EL (cell line): ENCODE data around the gene NOP9.

Experiments
- DNase-seq: peaks from one replicate; pipeline ENCODE4 v3.0.0-alpha.2; 2016

Gene NOP9

GRCh38 chr14:24264298-24264697, 35.4 kb upstream of the NOP9 start:
- DNase-seq: no peak

GRCh38 chr14:24266344-24267244, 33.1 kb upstream of the NOP9 start:
- no peak for DNase-seq

GRCh38 chr14:24267516-24267915, 32.1 kb upstream of the NOP9 start:
- no peak for DNase-seq

- DNase-seq: no peak
These were observed 31.4 kb upstream of the NOP9 start for GRCh38 chr14:24268225-24268624.

- DNase-seq: no peak
These were observed 30.3 kb upstream of the NOP9 start for GRCh38 chr14:24269368-24269767.

DNA sequence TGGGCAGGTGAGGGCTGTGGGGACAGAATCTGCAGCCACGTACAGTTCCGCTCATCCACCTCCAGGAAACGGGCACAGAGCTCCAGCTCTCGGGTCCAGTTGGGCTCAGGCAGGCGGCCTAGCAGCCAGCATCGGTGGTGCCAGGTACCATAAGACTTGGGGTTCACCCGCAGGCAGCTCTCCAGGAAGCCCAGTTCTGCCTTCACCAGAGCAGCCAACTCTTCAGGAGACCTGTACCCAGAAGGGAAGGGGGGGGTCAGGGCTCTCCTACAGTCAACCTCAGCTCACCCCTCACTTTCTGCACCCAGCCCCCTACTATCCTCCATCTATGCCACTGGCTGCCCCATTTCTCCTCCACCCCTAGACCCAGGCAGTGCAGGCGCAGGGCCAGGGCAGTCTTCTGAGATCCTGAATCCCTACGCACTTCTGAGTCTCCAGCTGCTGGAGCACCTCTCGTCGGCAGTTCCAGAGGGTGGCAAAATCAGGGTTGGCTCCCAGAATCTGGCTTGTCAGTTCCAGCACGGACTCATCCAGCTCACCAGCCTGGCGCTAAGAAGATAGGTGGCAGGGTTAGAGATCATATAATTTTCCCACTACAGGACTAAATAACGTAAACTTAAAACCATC, 29.6 kb upstream of the NOP9 start:
- no peak for DNase-seq

DNA sequence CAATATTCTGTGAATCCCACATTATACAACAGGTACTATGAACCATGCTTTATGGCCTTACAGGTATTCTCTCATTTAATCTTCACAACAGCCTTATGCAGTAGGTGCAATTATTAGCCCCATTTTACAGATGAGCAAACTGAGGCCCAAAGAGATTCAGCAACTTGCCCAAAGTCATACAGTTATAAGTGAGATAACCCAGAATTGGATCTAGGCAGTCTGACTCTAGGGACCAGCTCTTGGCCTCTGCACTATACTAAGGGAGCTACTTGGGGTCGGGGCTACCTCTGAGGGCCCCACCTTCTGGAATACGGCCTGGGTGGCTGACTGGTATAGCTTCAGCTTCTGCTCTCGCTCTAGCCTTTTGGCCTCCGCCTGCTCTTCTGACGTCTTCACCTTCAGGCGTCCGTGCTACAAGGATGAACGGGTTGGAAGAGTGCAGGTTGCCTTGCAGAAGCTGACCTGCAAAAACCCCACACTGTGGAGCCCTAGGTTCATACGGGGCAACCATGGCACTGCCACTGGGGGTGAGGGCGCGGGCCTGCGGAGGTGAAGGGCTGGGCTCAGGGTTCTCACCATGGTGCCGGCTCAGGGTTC, 29.0 kb upstream of the NOP9 start:
- DNase-seq: no peak

DNA sequence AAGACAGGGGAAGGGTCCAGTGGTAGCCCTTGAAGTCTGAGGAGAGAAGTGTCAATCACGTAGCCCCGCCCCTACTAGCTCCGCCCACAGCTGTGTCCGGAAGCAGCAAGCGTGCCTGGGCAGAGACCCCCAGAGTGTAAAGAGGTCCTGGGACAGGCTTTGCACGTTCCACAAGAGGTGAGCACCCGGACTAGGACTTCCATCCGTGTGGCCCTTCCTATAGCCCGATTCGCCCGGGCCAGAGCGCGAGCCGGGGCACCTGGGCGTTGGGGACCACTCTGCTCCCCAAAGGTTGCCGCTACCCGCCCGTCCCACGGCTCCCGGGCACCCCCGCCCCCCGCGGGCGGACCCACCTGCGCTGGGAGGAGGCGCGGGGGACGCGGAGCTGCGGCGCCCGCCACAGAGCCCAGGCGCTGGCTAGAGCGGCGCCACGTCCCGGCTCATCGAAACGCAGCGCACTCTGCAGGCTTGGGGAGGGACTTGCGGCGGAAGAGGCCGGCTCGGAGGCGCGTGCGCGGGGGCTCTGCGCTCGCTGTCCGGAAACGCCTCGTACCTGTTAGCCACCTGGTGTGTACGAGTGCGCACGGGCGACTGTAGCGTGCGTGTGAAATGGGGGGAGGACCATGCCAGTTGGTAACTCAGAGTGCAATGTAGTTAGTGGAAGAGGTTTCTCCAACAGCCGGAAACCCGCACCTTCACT, 28.4 kb upstream of the NOP9 start, which contains the start of gene RABGGTA:
Gene RABGGTA, minus strand, starts transcription at position 464 of the 700 bp plus-strand sequence. CDS start 482 bp downstream, outside the sequence.
- DNase-seq: peak; percentile 82

- DNase-seq: no peak
These were observed 27.8 kb upstream of the NOP9 start for GRCh38 chr14:24271834-24272263.

DNA sequence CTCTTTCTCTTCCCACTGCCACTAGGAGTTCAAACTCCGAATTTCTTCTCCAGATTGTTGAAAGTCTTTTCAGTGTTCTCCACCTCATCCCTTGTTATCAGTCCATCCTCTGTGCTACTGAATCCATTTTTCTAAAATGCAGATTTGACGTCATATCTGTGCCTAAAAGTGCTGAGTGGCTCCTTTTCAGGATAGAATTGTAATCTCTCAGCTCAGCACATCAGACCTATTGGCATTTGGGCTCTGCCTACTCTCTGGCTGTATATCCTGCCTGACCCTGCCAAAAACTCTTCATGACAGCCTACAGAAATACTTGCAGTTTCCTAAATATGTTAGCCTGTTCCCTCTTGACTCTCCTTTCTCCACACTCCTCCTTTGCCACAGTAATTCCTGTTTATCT, 27.2 kb upstream of the NOP9 start:
- no peak for DNase-seq

GRCh38 chr14:24273422-24273998, 26.1 kb upstream of the NOP9 start:
- DNase-seq: no peak

GRCh38 chr14:24274101-24274543, 25.5 kb upstream of the NOP9 start:
- no peak for DNase-seq

DNA sequence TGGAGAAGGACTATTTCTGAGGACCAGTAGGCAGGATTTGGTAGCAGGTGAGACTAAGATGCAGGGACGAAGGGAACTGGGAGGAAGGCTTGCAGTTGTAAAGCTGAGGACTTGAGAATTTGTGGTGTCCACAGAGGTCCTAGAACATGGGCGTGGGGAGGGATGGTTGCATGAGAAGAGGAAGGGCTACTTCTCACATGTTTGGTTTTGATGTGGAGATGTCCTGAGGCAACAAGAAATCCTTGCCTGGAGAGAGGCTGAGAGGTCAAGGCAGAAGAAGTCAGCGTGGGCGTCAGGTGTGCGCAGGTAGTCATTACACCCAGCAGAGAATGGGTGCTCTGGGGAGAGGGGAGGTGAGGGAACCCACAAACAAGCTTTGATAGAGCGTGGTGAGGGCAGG, 22.6 kb upstream of the NOP9 start:
- DNase-seq: no peak

- DNase-seq: no peak
These were observed 21.9 kb upstream of the NOP9 start for GRCh38 chr14:24277606-24278321.

- DNase-seq: no peak
These were observed 21.2 kb upstream of the NOP9 start for GRCh38 chr14:24278424-24278823.

GRCh38 chr14:24279301-24280186, 20.1 kb upstream of the NOP9 start:
- peak; percentile 19 for DNase-seq

- no peak for DNase-seq
These were observed 18.7 kb upstream of the NOP9 start for GRCh38 chr14:24280797-24281460.

DNA sequence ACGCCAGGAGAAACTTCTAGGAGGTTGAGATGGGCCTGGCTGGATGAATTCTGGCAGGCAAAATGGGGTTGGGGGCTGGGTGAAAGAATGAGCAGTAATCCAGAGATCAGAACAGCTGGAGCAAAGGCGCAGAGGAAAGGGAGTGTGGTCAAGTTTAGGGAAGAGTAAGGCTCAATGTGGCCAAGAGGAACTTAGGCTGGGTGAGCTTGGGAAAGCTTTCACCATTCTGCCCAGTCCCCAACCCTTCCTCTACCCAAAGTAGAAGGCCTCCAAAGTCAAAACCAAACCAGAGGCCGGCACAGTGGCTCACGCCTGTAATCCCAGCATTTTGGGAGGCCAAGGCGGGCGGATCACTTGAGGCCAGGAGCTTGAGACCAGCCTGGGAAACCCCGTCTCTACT, 18.0 kb upstream of the NOP9 start:
- no peak for DNase-seq

DNA sequence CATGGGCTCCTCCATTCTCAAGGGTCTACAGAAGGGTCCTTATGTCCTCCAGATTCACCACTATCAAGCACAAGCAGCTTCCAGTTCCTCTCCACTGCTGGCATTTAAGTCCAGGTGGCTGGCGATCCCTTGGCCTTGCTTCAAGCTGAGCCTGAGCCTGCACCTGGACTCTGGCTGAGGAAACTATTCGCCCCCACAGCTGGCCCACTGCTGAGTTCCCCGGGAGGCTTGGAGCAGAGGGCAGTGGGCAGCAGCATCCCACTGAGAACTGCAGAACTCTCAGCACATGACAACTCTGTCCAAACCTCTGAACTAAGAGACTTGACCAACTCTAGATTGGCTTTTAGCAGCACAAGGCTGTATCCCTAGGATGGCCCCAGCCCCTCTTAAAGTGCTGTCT, 16.9 kb upstream of the NOP9 start:
- DNase-seq: no peak

DNA sequence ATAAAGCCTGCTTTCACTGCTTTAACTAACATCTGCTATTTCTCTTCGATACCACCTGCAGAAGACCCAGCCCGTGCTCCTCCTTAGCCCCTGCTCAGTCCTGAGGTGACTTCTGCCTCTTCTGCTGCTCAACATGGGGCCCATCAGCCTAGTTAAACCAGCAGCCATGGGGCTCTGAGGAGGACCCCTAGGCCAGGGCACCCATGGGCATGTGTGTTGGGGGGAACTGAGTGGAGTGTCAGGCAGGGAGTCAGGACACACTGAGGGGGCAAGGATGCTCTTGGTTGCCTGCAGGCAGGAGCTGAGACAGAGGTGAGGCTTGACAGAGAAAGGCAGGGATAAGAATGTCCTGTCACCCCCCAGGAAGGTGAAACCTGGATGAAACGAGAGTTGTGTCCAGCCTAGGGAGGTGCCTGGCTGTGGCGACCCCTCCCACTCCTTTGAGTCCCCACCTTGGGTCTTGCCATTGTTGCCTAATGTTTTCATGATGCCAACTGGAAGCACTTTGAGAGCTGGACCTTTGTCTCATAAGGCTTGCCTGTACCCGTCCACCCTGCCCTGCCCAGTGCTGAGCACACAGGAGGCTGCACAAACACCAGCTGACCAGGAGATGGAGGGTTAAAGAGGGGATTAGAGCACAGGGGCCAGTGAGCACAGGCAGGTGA, 15.7 kb upstream of the NOP9 start:
- no peak for DNase-seq
